ENCODE data around the gene GPANK1.

- TF ChIP-seq POLR2A (IDR thresholded peaks at IDR 0.05), result no peak
- TF ChIP-seq, protein P1, sequence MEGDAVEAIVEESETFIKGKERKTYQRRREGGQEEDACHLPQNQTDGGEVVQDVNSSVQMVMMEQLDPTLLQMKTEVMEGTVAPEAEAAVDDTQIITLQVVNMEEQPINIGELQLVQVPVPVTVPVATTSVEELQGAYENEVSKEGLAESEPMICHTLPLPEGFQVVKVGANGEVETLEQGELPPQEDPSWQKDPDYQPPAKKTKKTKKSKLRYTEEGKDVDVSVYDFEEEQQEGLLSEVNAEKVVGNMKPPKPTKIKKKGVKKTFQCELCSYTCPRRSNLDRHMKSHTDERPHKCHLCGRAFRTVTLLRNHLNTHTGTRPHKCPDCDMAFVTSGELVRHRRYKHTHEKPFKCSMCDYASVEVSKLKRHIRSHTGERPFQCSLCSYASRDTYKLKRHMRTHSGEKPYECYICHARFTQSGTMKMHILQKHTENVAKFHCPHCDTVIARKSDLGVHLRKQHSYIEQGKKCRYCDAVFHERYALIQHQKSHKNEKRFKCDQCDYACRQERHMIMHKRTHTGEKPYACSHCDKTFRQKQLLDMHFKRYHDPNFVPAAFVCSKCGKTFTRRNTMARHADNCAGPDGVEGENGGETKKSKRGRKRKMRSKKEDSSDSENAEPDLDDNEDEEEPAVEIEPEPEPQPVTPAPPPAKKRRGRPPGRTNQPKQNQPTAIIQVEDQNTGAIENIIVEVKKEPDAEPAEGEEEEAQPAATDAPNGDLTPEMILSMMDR (IDR thresholded peaks at IDR 0.05), result no peak
Measured at GRCh38 chr6:31629014-31629413, 35.8 kb downstream of the GPANK1 start.

Data from esophagus squamous epithelium (tissue), 4 donors.